HG02973 (cell line): ENCODE measurements around the gene BRSK2.

Experiments used
- ATAC-seq: cut with Tn5 transposase; IDR thresholded peaks from one replicate; pipeline ENCODE4 v1.9.1; 2021; ENCODE audit warnings: moderate library complexity; ENCODE audit not compliant: unreplicated experiment

The BRSK2 gene

DNA sequence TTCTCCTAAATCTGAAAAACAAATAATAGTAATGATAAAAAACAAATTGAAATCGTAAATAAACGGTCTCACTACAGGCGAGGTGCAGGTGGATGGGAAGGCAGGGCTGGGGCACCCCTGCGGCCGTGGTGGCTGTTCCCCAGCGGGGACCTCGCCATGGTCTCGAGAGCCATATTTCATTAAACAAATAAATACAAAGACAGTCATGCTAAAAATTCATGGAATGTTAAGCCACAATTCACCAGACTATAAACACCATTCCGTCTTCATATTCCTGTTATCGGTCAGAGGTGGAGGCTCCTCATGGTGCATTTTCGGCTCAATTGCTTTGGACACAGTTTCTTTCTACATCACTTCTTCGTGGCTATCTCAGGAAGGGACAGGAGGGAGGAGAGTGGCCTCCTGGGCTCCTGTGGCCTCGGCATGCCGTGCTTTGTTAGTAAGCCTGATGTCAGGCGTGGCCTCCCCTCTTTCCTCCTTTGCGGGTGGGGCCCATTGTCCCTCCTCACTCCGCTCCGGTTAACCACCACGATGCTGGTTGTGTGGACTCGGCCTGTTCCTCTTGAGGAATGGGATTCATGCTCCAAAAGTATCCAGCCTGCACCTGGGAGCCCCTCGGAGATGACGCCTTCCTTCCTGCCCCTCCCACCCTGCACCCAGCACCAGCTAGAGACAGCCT, 16.1 kb upstream of the BRSK2 start:
- ATAC-seq: no peak

DNA sequence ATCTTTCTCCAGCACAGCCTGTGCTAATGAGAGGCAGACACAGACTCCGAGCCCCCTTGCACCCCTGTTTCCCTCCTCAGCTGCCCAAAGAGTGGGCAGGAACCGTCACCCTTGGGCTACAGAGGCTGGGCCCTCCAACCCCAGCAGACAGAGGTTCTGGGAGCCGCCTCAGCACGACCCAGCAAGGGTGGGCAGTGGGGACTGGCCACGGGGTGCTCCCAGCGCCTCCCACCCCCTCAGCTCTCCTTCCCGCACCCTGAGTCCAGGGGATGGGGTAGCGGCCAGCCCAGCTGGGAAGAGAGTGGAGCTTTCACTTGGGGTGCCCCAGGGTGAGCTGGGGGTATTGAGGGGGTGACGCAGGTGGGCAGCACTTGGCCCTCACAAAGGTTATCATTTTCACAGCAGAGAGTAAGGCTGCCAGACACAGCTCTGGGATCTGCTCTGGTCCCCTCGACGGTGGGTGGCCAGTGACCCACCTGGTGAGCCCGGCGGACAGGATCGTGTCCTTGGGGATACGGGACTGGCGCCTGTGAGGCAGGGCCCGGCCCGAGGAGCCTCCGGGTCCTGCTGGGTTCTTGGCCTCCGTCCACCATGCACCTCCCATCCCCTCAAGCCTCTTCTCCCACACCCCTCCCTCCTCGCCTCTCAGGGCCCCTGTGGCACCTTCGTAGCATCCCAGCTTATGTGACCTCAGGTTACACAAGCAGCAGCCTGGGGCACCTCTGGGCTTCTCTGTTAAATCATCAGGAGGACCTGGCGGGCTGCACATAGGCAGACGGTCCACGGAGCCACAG, 14.4 kb upstream of the BRSK2 start:
- no peak for ATAC-seq

DNA sequence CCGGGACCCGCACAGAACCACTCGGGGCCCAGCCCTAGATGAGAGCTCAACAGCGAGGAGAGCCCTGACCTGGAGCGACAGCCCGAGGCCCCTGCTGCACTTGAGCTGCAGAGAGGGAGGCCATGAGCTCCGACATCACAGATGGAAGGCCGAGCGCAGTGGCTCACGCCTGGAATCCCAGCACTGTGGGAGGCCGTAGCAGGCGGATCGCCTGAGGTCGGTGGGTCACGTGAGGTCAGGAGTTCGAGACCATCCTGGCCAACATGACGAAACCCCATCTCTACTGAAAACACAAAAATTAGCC, 13.8 kb upstream of the BRSK2 start:
- no peak for ATAC-seq

DNA sequence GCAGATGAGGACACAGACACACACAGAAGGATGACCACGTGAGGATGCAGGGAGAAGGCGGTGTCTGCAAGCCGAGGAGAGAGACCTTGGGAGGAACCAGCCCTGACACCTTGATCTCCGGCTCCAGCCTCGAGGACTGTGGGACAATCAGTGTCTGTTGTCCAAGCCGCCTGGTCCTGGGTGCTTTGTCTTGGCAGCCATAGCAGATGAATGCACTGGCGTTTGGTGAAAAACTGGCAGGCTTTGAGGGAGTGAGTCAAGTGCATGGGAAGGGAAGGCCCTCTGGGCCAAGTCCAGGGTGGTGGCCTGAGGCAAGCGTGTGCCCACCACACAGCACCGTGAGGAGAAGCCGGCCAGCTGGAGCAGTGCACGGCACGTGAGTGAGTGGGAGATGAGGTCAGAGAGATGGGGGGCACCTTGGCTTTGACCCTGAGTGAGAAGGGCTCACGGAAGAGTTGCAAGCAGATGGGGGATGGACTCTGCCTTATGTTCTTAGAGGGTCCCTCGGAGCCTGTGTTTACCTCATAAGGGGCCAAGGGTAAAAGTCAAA, 12.4 kb upstream of the BRSK2 start:
- no peak for ATAC-seq

GRCh38 chr11:1381793-1382425, 7.8 kb upstream of the BRSK2 start:
- no peak for ATAC-seq

GRCh38 chr11:1382429-1382828, 7.3 kb upstream of the BRSK2 start:
- no peak for ATAC-seq

DNA sequence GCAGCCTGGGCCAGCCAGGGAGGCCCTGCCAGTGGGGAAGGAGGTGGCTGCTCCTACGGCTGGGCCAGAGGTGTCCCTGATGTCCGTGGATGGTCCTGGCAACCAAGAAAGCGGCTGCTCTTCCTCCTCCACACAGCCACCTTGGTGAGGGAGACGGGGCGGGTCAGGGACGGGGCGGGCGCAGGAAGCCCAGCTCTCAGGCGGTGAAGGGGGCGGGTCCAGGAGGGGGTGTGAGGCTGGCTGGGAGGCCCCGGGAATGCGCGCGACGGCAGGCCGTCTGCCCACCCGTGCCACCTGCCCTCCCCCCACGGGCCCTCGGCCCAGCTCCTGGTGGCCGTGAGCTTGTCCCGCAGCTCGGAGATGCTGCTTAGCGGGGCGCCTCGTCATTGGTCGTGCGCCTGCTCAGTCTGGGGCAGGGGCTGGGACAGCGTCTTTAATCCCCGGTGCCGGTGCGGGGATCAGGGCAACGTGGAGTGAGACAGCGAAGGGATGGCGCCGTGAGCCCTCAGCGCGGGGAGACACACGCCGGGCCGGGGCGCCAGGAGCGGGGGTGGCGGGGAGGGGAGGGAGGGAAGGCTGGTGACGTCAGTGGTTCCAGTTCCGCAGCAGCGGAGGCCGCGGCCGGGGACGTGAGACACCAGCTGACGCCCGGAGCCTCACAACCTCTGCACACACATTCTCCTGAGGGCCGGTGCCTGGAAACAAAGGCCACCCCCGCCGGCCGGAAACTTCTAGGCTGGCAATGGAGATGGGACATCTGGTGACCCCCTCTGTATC, 6.7 kb upstream of the BRSK2 start:
- ATAC-seq: peak; percentile 73

DNA sequence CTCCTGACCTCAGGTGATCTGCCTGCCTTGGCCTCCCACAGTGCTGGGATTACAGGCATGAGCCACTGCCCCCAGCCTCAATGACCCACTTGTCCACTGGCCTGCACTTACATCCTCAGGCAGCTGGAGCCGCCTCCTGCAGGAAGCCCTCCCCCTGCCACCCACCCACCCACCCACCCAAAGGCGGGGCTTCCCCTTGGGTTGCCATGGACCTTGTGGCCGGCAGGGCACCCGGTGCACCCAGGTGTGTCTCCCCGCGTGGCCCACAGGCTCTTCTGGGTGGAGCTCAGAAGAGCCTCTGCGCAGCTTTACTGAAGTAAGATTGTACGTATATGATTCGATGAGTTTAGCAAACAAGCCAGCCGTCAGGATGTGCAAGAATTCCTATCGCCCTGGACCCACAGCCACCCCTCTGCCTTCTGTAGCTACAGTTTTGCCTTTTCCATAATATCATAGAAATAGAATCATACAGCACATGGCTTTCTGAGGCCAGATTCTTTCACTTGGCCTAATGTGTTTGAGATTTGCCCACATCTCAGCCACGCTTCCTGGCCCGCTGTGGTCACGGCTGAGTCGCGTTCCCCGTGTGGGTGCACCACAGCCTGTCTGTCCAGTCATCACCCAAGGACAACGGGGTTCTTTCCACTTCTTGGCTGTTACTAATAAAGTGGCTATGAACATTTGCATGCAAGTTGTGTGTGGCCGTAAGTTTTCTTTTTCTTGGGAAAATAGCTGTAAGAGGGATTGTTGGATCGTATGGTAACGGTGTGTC, 5.3 kb upstream of the BRSK2 start:
- no peak for ATAC-seq

- ATAC-seq: no peak
Measured at GRCh38 chr11:1387521-1387920, 2.2 kb upstream of the BRSK2 start.

GRCh38 chr11:1387961-1388762, 1.6 kb upstream of the BRSK2 start:
- no peak for ATAC-seq

GRCh38 chr11:1388763-1389102, 1.0 kb upstream of the BRSK2 start:
- no peak for ATAC-seq

DNA sequence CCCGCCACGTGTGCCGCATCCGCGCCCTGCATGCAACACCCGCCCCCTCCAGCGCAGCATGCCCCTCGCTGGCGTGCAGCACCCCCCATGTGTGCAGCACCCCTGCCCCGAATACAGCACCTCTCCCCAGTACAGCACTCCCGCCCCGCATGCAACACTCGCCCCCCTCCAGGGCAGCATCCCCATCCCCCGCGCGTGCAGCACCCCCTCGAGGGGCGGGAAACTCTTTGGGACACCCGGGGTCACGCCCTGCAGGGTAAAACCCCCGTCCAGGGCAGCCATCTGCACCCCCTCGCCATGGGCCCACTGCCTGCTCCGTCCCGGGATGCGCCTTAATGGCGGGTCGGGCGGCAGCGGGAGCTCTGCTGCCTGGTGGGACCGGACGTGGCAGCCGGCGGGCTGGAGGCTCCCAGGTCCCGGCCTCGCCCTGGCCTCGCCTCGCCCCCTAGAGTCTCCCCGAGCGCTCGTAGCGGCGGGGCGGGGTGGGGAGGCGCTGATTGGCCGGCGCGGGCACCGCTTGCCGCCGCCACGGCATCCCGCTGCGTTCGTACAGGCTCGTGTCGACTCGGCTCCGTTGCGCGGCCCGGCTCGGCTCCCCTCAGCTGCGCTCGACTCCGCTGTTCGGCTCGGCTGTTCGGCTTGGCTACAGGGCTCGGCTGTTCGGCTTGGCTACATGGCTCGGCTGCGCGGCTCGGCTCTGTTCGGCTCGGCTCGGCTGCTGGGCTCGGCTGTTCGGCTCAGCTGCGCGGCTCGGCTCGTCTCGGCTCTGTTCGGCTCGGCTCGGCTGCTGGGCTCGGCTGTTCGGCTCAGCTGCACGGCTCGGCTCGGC, 417 bp upstream of the BRSK2 start:
- peak; percentile 90 for ATAC-seq

- ATAC-seq: no peak
Measured at GRCh38 chr11:1390569-1391164, 933 bp downstream of the BRSK2 start.

- no peak for ATAC-seq
Measured at GRCh38 chr11:1391165-1392075, 1.7 kb downstream of the BRSK2 start.

- no peak for ATAC-seq
Measured at GRCh38 chr11:1392111-1392510, 2.4 kb downstream of the BRSK2 start.

- no peak for ATAC-seq
Measured at GRCh38 chr11:1392561-1392960, 2.8 kb downstream of the BRSK2 start.

GRCh38 chr11:1393038-1393710, 3.4 kb downstream of the BRSK2 start:
- ATAC-seq: no peak
